Right lobe of liver (tissue), 5 donors: ENCODE data around the gene SH2D7. TPM values are rescaled to one million over a fixed set of nuclear protein-coding genes. Genes with fewer than 3 reads are reported as not detected.

Source experiments
- small RNA-seq, 2 experiments: library from RNA; depleted of rRNA; stranded (forward); fragments of <200 nt; gene quantifications; one replicate each; pipeline ENCODE3, GENCODE V24; 2016
- total RNA-seq, 6 experiments: library from RNA; depleted of rRNA in 2 of 6; stranded (reverse); fragments of >200 nt in 2 of 6; fragmentation: NEBNext Ultra II Directional in 3 of 6; extraction: Animal tissue kit (Norgen Biotek cat#: 25700) in 3 of 6; gene quantifications; one replicate each; pipeline versions ENCODE4 v1.1.0 to v1.2.4, GENCODE V29; 2016 to 2023
- donor health status: DM: no; HTN: no; CAD: no.
- donor health status: DM: no; HTN: no; CAD: no.
- donor health status: DM: no; HTN: yes; CAD: no.
- donor health status: DM: no; HTN: yes; CAD: no.

The SH2D7 gene
- total RNA-seq, 6 experiments from 2014 or later = not detected

Small RNA genes within 50 kb of the gene (small RNA-seq; reads per million reads assigned to genes)
- gene RF00092 = 0 reads per million in 2 experiments

Other genes with a start within 250 kb of the SH2D7 start
- gene TBC1D2B, start 14.8 kb upstream of the SH2D7 start, total RNA-seq = 10 to 100 TPM; 23.7 to 81.4 (median 29.6) TPM
- 1 to 10 TPM in 2 of 6 experiments, under 1 TPM in 3, not detected in 1; 0.22 to 1.3 (median 0.74) TPM for gene CIB2, start 38.9 kb downstream of the SH2D7 start, total RNA-seq
- 10 to 100 TPM; 22.0 to 46.5 (median 34.6) TPM for gene IDH3A, start 56.8 kb downstream of the SH2D7 start, total RNA-seq
- gene ACSBG1, start 142.0 kb downstream of the SH2D7 start, total RNA-seq = not detected
- 1 to 10 TPM in 4 of 6 experiments, under 1 TPM in 2; 0.73 to 3.4 (median 1.9) TPM for gene DNAJA4, start 172.0 kb downstream of the SH2D7 start, total RNA-seq
- 10 to 100 TPM; 21.7 to 30.3 (median 23.0) TPM for gene SKIC8, start 207.0 kb downstream of the SH2D7 start, total RNA-seq
- not detected for gene CRABP1, start 247.8 kb downstream of the SH2D7 start, total RNA-seq